GM12875 (cell line): ENCODE measurements around the gene EIF2B2.

Experiments used
- H3K4me3 ChIP-seq: one replicate; pipeline ENCODE4 v1.5.1; 2011; ENCODE audit warnings: low read depth, low read length, control low read depth
- TF ChIP-seq, protein P1 (sequence below): IDR thresholded peaks from 2 replicates; pipeline ENCODE4 v1.5.1; 2011; ENCODE audit warnings: low read depth, mild to moderate bottlenecking, control low read depth, inconsistent platforms, low read length, moderate library complexity, borderline replicate concordance; ENCODE audit not compliant: insufficient read depth

EIF2B2 gene

DNA sequence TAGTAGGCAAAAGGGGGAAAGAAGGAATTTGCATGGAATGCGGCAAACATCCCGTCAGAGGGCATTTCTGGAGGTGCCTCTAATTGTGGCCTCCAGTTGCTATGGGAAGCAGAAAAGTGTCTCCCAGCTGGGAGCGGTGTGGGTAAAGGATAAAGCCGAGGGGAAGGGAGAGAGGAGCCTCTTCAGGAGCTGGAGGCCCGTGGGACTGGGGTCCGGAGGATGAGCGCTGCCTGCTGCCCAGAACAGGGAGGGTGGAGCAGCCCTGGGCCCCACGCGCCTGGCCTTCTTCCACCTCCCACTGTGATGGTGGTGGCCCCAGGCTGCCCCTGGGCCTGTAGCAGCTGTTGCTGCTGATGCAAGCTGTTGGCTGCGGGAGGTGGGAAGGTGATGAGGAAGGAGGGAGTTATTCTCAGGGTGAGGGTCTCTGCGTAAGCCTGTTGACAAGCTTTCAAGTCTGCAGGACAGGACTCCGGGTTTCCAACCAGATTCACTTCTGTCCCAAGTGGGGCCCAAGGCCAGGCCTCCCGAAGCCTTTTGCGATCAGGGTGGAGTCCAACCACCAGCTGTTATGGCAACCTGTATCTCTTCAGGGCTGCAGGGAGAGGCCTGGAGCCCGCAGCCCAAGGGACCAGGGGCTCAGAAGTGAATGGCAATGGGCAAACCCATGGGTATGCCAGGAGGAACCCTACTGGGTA, 28.2 kb upstream of the EIF2B2 start:
- TF ChIP-seq, protein P1, sequence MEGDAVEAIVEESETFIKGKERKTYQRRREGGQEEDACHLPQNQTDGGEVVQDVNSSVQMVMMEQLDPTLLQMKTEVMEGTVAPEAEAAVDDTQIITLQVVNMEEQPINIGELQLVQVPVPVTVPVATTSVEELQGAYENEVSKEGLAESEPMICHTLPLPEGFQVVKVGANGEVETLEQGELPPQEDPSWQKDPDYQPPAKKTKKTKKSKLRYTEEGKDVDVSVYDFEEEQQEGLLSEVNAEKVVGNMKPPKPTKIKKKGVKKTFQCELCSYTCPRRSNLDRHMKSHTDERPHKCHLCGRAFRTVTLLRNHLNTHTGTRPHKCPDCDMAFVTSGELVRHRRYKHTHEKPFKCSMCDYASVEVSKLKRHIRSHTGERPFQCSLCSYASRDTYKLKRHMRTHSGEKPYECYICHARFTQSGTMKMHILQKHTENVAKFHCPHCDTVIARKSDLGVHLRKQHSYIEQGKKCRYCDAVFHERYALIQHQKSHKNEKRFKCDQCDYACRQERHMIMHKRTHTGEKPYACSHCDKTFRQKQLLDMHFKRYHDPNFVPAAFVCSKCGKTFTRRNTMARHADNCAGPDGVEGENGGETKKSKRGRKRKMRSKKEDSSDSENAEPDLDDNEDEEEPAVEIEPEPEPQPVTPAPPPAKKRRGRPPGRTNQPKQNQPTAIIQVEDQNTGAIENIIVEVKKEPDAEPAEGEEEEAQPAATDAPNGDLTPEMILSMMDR, result no peak
- no peak overlapping the region for H3K4me3 ChIP-seq

DNA sequence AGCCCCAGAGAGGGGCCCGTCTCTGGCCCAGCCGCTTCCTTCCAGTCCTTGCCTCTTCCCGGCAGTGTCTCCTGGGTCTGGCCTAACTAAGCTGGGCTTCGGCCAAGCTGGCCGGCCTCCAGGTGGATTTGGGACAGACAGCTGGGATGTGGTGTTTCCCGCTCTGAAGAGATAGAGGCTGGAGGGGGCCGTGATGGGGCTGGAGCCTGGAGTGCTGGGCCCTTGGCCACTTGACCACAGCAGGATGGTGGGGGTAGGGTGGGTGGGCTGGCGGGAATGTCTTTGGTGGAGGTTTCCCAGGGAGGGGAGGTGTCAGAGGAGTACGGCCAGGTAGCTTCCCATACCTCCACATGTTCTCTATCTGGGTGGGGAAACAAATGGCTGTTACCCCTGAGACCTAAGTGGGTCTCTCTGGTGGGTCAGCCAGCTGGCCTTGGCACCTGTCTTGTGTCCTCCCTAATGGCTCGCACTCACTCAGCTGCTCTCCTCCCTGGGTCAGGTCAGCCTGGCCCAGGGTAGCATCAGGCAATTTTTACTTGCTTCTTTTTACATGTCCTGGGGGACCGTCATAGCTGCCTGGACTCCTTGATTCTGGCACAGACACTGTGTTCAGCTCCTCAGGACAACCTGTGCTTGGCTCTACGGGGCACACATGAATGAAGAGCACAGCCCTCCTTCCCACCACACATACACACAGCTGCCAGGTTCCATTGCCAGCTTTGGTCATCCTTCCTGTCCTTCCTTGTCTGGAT, 27.5 kb upstream of the EIF2B2 start:
- H3K4me3 ChIP-seq, result no peak overlapping the region
- TF ChIP-seq, protein P1, result no peak

DNA sequence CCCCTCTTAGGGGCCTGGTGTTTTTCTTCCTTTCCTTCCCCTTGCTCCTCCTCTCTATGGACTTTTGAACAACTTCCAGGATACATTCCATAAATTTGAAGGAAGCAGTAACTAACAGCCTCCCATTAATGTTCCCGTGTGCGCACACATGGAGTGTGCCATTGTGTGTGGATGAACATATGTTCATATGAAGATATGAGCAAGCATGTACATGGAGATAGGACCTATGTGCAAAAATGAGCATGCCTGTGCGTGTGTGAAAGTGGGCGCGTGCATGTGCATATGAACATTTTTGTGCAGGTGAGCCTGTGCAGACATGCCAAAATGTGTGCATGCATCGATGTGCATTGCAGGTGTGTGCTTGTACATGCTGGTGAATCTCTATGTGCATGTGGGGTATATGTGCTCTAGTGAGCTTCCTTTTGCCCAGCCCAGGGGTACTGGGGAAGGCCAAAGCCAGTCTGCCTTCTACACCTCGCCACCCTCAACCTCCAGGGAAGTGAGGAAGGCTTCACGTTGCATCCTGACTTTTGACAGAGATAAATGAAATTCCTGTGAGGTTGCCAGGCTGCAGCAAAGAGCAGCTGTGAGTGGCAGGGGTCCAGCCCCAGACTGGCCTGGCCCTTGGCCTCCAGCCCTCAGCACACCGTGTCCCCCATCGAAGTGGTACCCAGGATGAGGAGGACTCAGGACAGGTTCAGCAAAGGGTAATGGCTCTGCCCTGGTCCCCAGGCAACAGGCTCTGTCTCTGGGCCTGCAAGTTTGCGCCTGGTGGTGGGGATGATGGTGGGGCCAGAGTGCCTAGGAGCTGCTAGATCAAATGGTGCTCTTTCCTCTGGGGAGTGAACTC, 26.2 kb upstream of the EIF2B2 start:
- TF ChIP-seq, protein P1, result no peak

DNA sequence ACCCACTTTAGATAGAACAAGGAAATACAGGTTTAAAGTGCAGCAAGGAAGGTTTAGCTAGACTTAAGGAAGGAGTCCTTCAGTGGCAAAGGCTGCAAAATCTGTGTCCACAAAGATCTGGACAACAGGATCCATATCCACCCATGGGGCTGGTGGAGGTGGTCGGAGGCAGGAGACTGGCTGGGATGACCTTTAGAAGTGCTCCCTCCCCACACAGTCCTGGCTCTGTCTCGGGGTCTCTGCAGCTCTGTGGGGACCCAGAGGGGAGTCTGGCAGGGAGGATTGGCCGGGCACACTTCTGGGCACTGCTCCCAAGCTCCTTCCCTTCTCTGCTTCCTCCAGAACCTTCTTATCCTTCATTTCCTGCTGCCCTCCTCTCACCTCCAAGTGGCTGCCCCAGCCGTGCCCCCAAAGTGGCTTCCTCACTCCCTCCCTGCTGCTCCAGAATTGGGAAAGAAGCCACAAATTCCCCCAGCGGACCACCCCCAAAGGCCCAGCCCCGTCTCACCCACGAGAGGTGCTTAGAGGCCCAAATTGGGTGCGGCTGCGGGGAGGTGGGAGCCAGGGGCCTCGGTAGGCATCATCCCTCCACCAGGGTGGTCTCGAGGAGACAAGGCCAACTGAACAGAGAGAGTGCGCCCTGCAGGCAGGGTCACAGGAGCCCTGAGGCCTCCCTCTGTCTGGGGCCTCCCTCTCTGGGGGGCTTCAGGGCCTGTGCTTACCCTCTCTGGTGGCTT, 25.4 kb upstream of the EIF2B2 start:
- no peak overlapping the region for H3K4me3 ChIP-seq
- TF ChIP-seq, protein P1, result no peak

More for the DNA sequence above, 26.2 kb upstream of the EIF2B2 start:
- no peak overlapping the region for H3K4me3 ChIP-seq

DNA sequence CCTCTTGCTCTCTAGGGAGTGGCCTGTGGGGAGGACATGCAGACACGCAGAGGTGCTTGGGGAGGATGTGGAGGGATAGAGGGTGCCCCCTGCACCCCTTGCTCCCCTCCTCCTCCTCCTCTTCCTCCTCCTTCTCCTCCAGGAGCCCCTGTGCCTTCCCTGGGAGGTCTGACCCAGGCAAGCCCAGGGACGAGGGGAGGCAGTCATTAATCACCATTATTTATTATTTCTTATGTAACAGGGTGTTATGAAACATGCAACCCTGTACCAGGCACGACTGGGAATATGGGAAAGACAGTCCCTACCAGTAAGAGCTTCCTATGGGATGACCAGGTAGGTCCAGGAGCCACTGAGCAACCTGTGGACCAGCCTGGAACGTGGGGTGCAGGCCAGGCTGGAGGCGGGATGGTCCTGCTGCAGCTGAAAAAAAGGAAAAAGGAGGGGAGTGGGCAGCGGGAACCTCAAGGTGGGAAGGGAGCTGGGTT, 24.8 kb upstream of the EIF2B2 start:
- H3K4me3 ChIP-seq, result no peak overlapping the region
- TF ChIP-seq, protein P1, result no peak

DNA sequence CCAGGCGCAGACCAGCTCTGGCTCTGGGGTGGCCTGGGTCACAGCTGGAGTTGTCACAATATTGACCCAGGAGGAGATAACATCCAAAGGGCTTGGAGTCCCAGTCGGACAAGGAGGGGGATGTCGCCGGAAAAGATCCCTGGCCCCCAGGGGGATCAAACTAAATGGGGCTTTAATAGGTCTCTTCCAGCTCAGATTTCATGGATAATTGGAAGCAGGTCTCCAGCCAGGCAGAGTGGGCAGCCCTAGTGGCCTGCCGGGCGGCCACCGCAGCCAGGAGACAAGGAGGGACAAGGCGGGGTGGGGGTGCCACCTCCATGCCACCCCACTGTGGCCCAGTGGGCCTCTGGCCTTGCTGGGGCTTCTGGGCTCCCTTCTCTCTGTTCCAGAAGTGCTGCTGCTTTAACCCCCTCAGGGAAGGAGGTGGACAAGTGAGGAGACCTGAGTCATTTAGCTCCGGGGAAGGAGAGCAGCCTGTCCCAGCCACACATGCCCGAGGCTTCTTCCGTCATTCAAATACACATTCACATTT, 24.2 kb upstream of the EIF2B2 start:
- TF ChIP-seq, protein P1, result no peak
- no peak overlapping the region for H3K4me3 ChIP-seq
